Heart right ventricle (tissue), 16 donors: ENCODE data around the gene DNAJB12. TPM values are rescaled to one million over a fixed set of nuclear protein-coding genes. Genes with fewer than 3 reads are reported as not detected.

Experiments
- ATAC-seq, 8 donors: fragments of 200-7000 bp; cut with Tn5 transposase; one replicate each; pipeline ENCODE4 v1.9.1; 2020; ENCODE audit warnings: mild to moderate bottlenecking in 8 of 8, moderate library complexity in 8 of 8, moderate number of reproducible peaks in 1 of 8
- DNase-seq, 2 donors: peaks; one replicate each; pipeline ENCODE4 v3.0.0-alpha.2; 2020
- H3K27ac ChIP-seq, 10 donors: fragments of 200-600 bp; sonication (generic) in 2 of 10; one replicate each; pipeline versions ENCODE4 v1.5.0 to v1.8.0; 2020 to 2022; ENCODE audit warnings: mild to moderate bottlenecking in 3 of 10
- H3K27me3 ChIP-seq, 7 donors: fragments of 200-600 bp; one replicate each; pipeline ENCODE4 v1.8.0; 2021 to 2022; ENCODE audit warnings: mild to moderate bottlenecking in 2 of 7
- H3K36me3 ChIP-seq, 9 donors: fragments of 200-600 bp; sonication (generic) in 1 of 9; one replicate each; pipeline versions ENCODE4 v1.5.0 to v1.8.0; 2020 to 2022; ENCODE audit warnings: mild to moderate bottlenecking in 2 of 9
- H3K4me1 ChIP-seq, 9 donors: fragments of 200-600 bp; sonication (generic) in 1 of 9; one replicate each; pipeline versions ENCODE4 v1.5.0 to v1.8.0; 2020 to 2022; ENCODE audit warnings: mild to moderate bottlenecking in 4 of 9
- H3K4me3 ChIP-seq, 10 donors: fragments of 200-600 bp; sonication (generic) in 2 of 10; one replicate each; pipeline versions ENCODE4 v1.5.0 to v1.8.0; 2020 to 2022; ENCODE audit warnings: mild to moderate bottlenecking in 7 of 10, moderate library complexity in 2 of 10
- H3K9me3 ChIP-seq, 11 donors: fragments of 200-600 bp in 10 of 11; sonication (generic) in 2 of 11; one replicate each; pipeline versions ENCODE4 v1.5.0 to v1.8.0; 2013 to 2022; ENCODE audit warnings: mild to moderate bottlenecking in 2 of 11, control low read depth in 1 of 11, moderate library complexity in 1 of 11
- WGBS, 2 donors: extraction: QIAGEN DNeasy Blood & Tissue Kit; methylation state at CpG; one replicate each; pipeline ENCODE4 v1.1.7; 2013; ENCODE audit warnings: inconsistent platforms in 1 of 2; 5-methylcytosine and 5-hydroxymethylcytosine counted together
- intact Hi-C, 10 donors: fragments of 100-400 bp; cut with DNase I; formaldehyde crosslinking; loops; one replicate each; pipeline versions ENCODE4 v1.11.1 to v1.14.2; 2022
- polyA plus RNA-seq, 2 donors: library from polyadenylated mRNA; stranded (reverse); fragments of 200-250 nt; gene quantifications; one replicate each; pipeline ENCODE4 v1.2.3, GENCODE V29; 2013
- total RNA-seq, 10 donors: library from RNA; stranded (reverse); fragmentation: NEBNext Ultra II Directional in 3 of 10; extraction: Animal tissue kit (Norgen Biotek cat#: 25700) in 3 of 10; gene quantifications; one replicate each; pipeline versions ENCODE4 v1.2.1 to v1.2.4, GENCODE V29; 2021 to 2023
- TF ChIP-seq, protein P1 (sequence below), 9 donors: fragments of 200-600 bp; sonication (generic) in 2 of 9; IDR thresholded peaks; one replicate each; pipeline versions ENCODE4 v1.5.0 to v1.8.0; 2021 to 2022; ENCODE audit warnings: antibody characterized with exemption in 9 of 9, mild to moderate bottlenecking in 5 of 9, moderate library complexity in 1 of 9
- donor health status: Arrhythmogenic right ventricular cardiomyopathy.
- donor health status: ischemic (EF 13 %, LVEDD 7.1; RV severe dilation, severe dysfunction).
- donor health status: healthy with polysubstance abuse.
- donor health status: DM: no; HTN: yes; CAD: no.
- donor health status: DM: no; HTN: no; CAD: no.
- donor health status: ischemic (EF 25% LVEDD 6.9; RV normal size, moderate dysfunction).
- donor health status: ischemic (EF 25% LVEDD 5.7; RV mildly dilated, moderate dysfunction).
- donor health status: healthy.
- donor health status: DM: yes; HTN: yes; CAD: no.
- donor health status: Ischemic cardiomyopathy.
- donor health status: ischemic (EF 35%, LVEDD 5.7; RV mildly dilated, moderate dysfunction).
- donor health status: nonischemic (EF 11% LVEDD 7.7; RV severe dilation, severe dysfunction).
- donor health status: DM: yes; HTN: yes; CAD: no.
- donor health status: PGD.
- donor health status: ischemic (EF 29% LVEDD 5.4; RV normal size, mild dysfunction).
- donor health status: nonischemic (EF 23%, LVEDD 6.1; RV moderate dilation, normal function).

The DNAJB12 gene
- total and polyA plus RNA-seq, 12 donors: 22.6 to 32.8 (median 27.9) TPM

DNA sequence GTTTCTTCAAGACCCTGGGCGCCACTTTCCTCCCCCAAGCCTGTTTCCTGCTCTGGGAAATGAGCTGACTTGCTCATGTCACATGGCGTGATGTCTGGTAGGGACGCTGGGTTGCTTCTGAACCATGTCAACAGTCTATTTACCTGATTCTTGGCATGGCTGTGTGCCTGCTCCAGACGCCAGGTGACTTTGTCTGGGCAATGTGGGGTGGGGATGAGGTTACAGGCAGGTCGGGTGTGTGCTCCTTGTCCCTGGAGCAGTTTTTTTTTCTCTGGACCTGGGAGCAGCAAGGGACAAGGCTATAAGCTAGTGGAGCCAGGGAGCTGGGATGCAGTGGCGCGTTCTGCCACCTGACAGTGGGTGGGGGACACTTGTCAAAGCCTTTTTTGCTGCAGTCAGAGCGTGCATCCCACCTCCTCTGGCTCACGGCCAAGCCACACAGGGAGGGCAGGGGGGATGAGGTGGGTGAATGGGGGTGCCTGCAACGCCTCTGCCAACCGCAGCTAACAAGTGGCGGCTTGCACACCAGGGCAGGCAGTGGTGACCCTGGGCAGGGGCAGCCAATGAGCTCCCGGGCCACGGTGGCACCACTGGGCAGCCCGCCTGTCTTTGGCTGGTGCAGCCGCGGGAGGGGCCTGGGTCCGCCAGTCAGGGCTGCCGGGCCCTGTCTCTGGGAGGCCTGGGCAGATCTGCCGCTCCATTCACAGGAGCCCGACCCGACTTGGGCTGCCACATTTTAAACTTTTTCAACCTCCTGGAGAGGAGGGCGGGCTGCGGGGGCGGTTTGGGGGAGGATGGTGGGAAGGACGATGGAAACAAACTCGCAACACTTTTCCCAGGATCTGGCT lies 22.9 kb downstream of the DNAJB12 start:
- TF ChIP-seq, protein P1, sequence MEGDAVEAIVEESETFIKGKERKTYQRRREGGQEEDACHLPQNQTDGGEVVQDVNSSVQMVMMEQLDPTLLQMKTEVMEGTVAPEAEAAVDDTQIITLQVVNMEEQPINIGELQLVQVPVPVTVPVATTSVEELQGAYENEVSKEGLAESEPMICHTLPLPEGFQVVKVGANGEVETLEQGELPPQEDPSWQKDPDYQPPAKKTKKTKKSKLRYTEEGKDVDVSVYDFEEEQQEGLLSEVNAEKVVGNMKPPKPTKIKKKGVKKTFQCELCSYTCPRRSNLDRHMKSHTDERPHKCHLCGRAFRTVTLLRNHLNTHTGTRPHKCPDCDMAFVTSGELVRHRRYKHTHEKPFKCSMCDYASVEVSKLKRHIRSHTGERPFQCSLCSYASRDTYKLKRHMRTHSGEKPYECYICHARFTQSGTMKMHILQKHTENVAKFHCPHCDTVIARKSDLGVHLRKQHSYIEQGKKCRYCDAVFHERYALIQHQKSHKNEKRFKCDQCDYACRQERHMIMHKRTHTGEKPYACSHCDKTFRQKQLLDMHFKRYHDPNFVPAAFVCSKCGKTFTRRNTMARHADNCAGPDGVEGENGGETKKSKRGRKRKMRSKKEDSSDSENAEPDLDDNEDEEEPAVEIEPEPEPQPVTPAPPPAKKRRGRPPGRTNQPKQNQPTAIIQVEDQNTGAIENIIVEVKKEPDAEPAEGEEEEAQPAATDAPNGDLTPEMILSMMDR (IDR thresholded peaks at IDR 0.05): peak in 5 of 9 donors; percentile 15 to 45 (median 29)
- WGBS, 2 donors: 19 to 23% methylated on average over 27 of the region's 27 CpGs
- peak overlapping the region in 3 of 10 donors; percentile 5 to 10 (median 9) for H3K4me3 ChIP-seq
- no peaks in the 10 kb centered on the region for H3K9me3 ChIP-seq
- H3K36me3 ChIP-seq: peaks cover 0 to 29% (median 0%) of the 10 kb centered on the region in 9 donors
- no peaks in the 10 kb centered on the region for H3K27me3 ChIP-seq
- intact Hi-C loops: loop anchor here in 8 of 10 donors (5.0 to 10.0 kb wide), 7 partner anchors 87 to 434 kb away; partner anchors contain the start of genes CHST3 (in 4 of the 8), ANAPC16 (in 1 of the 8) and ASCC1 (in 1 of the 8)
- peak overlapping the region; percentile 53 to 97 (median 88) for H3K27ac ChIP-seq
- DNase-seq (peak; percentile 82 to 83), ATAC-seq (peak; percentile 48 to 78 (median 61))
- peaks cover 52 to 99% (median 86%) of the 10 kb centered on the region in 9 donors for H3K4me1 ChIP-seq

DNA sequence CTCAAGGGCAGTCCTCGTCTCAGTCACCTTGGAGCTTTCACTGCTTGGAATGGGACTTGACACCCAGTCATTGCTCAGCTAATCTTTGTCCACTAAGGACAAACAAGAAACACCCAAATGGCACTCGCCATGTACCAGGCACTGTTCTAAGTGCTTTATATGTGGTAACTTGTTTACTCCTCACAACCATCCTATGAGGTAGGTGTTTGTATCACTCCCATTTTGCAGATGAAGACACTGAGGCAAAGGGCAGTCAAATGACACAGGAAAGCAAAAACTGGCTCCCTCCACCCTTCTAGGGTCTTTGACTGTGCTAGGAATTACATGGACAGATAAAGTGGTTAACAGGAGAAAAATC lies 24.7 kb downstream of the DNAJB12 start:
- TF ChIP-seq, protein P1 (IDR thresholded peaks at IDR 0.05): no peak
- peaks cover 43 to 96% (median 83%) of the 10 kb centered on the region in 9 donors for H3K4me1 ChIP-seq
- peaks cover 0 to 13% (median 0%) of the 10 kb centered on the region in 9 donors for H3K36me3 ChIP-seq
- intact Hi-C loops: loop anchor here in 8 of 10 donors (5.0 to 10.0 kb wide), 7 partner anchors 85 to 433 kb away; partner anchors contain the start of genes CHST3 (in 4 of the 8), ANAPC16 (in 1 of the 8) and ASCC1 (in 1 of the 8)
- no peak for ATAC-seq
- 79 to 88% methylated on average over 2 of the region's 2 CpGs for WGBS, 2 donors
- no peaks in the 10 kb centered on the region for H3K27me3 ChIP-seq
- H3K27ac ChIP-seq: peak overlapping the region in 1 of 10 donors; percentile 94
- no peak overlapping the region for H3K4me3 ChIP-seq
- no peaks in the 10 kb centered on the region for H3K9me3 ChIP-seq
- DNase-seq: no peak

DNA sequence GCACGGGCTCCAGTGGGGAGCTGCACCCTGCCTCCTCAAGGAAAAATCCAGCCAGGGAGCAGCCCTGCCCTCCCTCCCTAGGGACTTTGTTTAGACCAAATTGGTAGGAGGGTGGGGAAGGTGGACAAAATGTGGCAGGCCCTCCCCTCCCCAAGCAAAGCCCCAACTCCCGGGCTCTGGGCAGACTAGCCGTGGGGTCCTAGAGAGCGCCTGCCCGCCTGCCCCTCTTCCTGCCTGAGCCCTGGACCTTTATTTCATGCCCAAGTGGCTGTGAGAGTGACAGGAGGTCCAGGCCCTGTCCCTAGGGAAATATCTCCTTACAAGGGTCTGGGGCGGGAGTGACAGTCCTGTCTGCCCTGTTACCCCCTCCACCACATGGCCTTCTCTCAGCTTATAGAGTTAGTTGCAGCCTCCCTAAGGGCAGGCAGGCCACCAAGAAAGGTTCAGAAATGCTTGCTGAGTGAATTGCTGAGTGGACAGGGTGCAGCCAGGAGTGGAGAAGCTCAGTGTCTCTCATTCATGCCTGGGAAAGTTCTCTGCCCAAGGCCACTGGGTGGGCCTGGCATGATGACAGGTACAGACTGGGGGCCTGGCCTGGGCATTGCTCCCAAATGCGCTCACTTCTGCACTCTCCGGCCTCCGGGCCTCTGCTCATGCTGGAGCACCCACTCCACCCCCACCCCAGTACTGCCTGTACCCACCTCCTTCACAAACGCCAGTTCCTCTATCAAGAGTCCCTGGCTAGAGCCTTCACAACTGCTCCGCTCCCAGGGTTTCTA lies 25.2 kb downstream of the DNAJB12 start:
- Histone ChIP-seq H3K36me3 (peaks cover 0 to 13% (median 0%) of the 10 kb centered on the region in 9 donors), H3K9me3 (no peaks in the 10 kb centered on the region), H3K4me1 (peaks cover 42 to 96% (median 83%) of the 10 kb centered on the region in 9 donors), H3K27me3 (no peaks in the 10 kb centered on the region), H3K4me3 (no peak overlapping the region), H3K27ac (peak overlapping the region in 6 of 10 donors; percentile 8 to 94 (median 70))
- no peak for DNase-seq
- WGBS, 2 donors: 79 to 87% methylated on average over 11 of the region's 11 CpGs
- TF ChIP-seq, protein P1 (IDR thresholded peaks at IDR 0.05): no peak
- no peak for ATAC-seq
- intact Hi-C loops: loop anchor here (2.0 to 10.0 kb wide), 13 partner anchors 52 to 432 kb away; partner anchors contain the start of genes CHST3 (in 4 of the 10), ANAPC16 (in 2 of the 10), ASCC1 (in 2 of the 10) and DDIT4 (in 1 of the 10)

DNA sequence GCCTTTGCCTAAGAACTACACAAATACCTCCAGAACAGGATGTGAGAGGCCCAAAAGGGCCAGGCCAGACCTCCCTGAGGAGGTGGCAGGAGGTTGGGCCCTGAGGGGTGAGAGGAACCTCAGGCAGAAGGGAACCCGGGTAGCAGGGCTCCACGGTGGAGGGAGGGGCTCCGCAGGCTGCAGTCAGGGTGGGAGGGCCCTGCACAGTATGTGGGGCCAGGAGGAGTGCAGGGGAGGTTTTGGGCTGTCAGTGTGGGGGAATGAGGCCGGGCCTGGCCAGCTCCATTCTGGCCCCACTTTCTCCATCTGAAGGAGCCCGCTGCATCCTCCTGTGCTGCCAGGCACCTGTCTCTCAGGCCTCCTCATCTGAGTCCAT lies 25.9 kb downstream of the DNAJB12 start:
- ATAC-seq (no peak), DNase-seq (no peak)
- H3K27ac ChIP-seq: peak overlapping the region; percentile 39 to 94 (median 78)
- H3K4me1 ChIP-seq: peaks cover 38 to 93% (median 83%) of the 10 kb centered on the region in 9 donors
- intact Hi-C loops: loop anchor here in 5 of 10 donors (2.0 to 10.0 kb wide), 8 partner anchors 52 to 202 kb away; partner anchors contain the start of genes ANAPC16 (in 1 of the 5), ASCC1 (in 1 of the 5) and DDIT4 (in 1 of the 5)
- TF ChIP-seq, protein P1 (IDR thresholded peaks at IDR 0.05): no peak
- no peaks in the 10 kb centered on the region for H3K9me3 ChIP-seq
- WGBS, 2 donors: 61 to 74% methylated on average over 5 of the region's 5 CpGs
- peaks cover 0 to 9% (median 0%) of the 10 kb centered on the region in 9 donors for H3K36me3 ChIP-seq
- no peaks in the 10 kb centered on the region for H3K27me3 ChIP-seq
- H3K4me3 ChIP-seq: no peak overlapping the region
